GM12891 (cell line): ENCODE results near the gene MINPP1.

ENCODE experiments used
- DNase-seq: peaks from one replicate; pipeline ENCODE4 v3.0.0; 2011; ENCODE audit warnings: low spot score; ENCODE audit not compliant: insufficient read length
- FAIRE-seq: peaks from 2 replicates; lab custom pipeline; 2011; peaks lifted over from hg19 to GRCh38; lab: Jason Lieb, UNC
- PAX5 ChIP-seq: IDR thresholded peaks from 2 replicates; pipeline ENCODE4 v1.6.1; 2011; ENCODE audit warnings: low read length, moderate library complexity, mild to moderate bottlenecking; ENCODE audit not compliant: insufficient read depth, severe bottlenecking
- POLR2A ChIP-seq: IDR thresholded peaks from 2 replicates; pipeline ENCODE4 v1.6.1; 2011; ENCODE audit warnings: low read depth, low read length, control low read depth
- POLR2AphosphoS5 ChIP-seq: IDR thresholded peaks from 2 replicates; pipeline ENCODE4 v1.6.1; 2011; ENCODE audit warnings: low read depth, low read length, control low read depth
- POU2F2 ChIP-seq: IDR thresholded peaks from 2 replicates; pipeline ENCODE4 v1.6.1; 2011; ENCODE audit warnings: low read depth, mild to moderate bottlenecking, control low read depth, low read length, moderate library complexity
- SPI1 ChIP-seq: IDR thresholded peaks from 2 replicates; pipeline ENCODE4 v1.6.1; 2011; ENCODE audit warnings: low read depth, low read length, control low read depth
- TAF1 ChIP-seq: IDR thresholded peaks from 2 replicates; pipeline ENCODE4 v1.6.1; 2011; ENCODE audit warnings: low read depth, low read length, control low read depth

MINPP1 gene

DNA sequence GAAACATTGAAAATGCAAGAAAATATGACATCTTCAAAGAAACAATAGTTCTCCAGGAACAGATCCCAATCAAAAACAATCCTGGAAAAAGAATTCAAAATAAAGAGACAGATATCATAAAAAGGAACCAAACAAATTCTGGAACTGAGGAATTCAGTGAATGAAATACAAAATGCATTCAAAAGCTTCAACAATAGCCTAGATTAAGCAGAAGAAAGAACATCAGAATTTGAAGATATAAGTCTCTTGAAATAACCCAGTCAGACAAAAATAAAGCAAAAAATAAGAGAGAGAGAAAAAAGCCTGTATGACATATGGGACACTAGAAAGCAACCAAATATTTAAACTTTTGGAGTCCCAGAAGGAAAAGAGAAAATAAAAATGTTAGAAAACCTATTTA is 60.3 kb downstream of the MINPP1 start:
- FAIRE-seq (no peak), DNase-seq (no peak)
- TF ChIP-seq SPI1 = no peak
- no peak for TF ChIP-seq PAX5
- no peak for TF ChIP-seq TAF1
- TF ChIP-seq POLR2AphosphoS5 = no peak
- TF ChIP-seq POU2F2 = no peak

DNA sequence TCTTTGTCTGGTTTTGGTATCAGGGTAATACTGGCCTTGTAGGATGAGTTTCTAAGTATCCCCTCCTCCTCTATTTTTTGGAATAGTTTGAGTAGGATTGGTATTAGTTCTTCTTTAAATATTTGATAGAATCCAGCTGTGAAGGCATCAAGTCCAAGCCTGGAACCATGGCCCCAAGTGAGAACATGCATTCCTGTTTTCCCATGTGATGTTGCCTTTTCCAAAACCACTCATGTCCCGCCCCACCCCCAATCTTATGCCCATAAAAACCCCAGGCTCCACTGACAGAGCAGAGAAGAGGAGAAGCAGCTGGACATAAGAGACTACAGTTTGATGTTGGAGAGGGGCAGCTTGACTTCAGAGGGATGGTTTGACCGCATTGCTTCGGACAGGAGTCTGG is 71.2 kb downstream of the MINPP1 start:
- TF ChIP-seq POLR2A = no peak
- DNase-seq (no peak), FAIRE-seq (no peak)

DNA sequence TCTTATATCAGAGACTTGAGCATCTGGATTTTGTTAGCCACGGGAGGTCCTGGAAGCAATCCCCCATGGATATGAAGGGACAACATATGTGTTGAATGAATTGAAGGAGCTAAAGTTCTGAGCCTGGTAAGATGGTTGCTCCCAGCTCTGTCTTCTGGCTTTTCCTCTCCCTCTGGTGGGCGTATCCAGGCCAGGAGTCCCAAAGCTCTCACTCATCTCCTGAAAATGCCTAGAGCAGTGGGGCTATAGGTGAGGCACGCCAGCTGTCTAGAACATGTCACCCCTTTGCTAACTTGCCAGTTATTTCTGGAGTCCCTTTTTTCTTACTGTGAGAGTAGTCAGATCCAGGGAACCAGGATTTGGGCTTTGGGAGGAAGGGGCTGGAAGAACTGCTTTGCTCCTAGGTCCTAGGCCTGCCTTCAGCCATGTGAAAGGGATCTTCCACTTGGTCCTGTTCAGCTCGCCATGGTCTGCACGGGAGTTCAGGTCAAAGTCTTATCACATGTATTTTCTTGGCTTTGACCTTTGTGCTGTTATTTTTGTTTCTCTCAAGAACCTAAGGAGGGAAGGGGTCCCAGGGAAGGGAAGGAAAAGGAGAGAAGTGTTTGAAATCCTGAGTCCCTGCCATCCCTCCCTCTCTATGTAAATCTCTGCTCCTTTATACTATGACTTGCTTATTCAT is 73.6 kb downstream of the MINPP1 start:
- no peak for TF ChIP-seq PAX5
- TF ChIP-seq POLR2AphosphoS5 = no peak
- DNase-seq (no peak), FAIRE-seq (peak; percentile 16)

DNA sequence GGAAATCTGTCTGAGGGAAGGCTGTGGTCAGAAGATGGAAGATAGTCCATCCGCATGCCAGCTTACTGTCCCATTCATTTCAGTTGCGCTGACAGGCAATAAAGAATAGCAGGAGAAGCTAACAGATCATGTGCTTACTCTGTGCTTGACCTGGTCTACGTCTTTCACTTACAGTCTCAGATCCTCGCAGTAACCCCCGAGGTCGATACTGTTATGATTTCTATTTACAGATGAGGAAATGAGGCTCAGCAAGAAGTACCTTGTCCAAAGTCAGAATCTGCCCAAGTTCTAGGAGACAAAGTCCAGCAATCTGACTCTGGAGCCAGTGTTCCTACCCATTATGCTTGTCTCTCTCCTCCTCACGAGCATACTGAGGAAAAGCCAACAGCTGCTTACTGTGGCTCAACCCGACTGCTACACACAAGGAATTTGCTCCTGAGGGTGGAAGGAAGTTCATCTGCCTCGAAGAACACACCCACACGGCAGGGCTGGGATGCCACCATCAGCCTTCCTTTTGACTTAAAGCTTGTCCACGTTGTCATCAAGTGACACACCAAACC is 74.2 kb downstream of the MINPP1 start:
- DNase-seq (no peak), FAIRE-seq (peak; percentile 75)
- TF ChIP-seq POU2F2 = no peak
- TF ChIP-seq TAF1 = no peak
- no peak for TF ChIP-seq SPI1
- TF ChIP-seq PAX5 = no peak
- no peak for TF ChIP-seq POLR2AphosphoS5
- no peak for TF ChIP-seq POLR2A

DNA sequence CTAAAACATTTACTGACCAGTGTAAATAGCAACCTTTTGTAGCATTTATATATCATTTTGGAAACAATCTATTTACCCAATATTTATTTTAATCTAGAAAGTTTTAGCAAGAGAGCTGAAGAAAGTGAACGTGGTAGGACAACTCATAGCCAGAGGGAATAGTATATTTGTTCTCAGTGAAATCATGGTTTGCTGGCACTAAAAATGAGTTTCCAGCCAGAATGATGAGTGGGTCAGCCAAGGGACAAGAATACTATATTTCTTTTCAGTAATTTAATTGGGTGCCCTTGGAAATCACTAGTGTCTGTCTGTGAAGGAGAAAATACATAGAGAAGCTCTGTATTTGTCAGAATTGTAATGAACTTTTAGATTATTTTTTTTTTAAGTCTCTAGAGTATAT is 74.9 kb downstream of the MINPP1 start:
- no peak for FAIRE-seq
- DNase-seq = no peak
- TF ChIP-seq TAF1 = no peak
- no peak for TF ChIP-seq SPI1
- no peak for TF ChIP-seq PAX5
- TF ChIP-seq POU2F2 = no peak
- TF ChIP-seq POLR2AphosphoS5 = no peak
- TF ChIP-seq POLR2A = no peak

DNA sequence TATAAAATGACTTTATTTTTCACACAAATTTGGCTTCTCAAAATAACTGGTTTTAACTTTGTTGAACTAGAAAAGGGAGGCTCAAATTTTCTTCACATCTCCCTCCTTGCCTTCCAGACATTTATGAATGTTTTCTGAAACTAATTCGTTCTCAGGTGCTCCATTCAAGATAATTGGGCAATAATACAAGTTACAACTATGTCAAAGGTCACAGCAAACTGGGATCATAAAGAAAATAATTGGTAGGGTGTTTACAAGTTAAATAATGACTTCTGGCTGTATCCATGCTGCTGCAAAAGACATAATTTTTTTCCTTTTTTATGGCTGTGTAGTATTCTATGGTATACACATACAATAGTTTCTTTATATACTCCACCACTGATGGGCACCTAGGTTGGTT is 75.3 kb downstream of the MINPP1 start:
- no peak for TF ChIP-seq POLR2A
- TF ChIP-seq PAX5 = no peak
- no peak for TF ChIP-seq POU2F2
- TF ChIP-seq POLR2AphosphoS5 = no peak
- no peak for TF ChIP-seq TAF1
- no peak for TF ChIP-seq SPI1
- FAIRE-seq = no peak
- DNase-seq = no peak

DNA sequence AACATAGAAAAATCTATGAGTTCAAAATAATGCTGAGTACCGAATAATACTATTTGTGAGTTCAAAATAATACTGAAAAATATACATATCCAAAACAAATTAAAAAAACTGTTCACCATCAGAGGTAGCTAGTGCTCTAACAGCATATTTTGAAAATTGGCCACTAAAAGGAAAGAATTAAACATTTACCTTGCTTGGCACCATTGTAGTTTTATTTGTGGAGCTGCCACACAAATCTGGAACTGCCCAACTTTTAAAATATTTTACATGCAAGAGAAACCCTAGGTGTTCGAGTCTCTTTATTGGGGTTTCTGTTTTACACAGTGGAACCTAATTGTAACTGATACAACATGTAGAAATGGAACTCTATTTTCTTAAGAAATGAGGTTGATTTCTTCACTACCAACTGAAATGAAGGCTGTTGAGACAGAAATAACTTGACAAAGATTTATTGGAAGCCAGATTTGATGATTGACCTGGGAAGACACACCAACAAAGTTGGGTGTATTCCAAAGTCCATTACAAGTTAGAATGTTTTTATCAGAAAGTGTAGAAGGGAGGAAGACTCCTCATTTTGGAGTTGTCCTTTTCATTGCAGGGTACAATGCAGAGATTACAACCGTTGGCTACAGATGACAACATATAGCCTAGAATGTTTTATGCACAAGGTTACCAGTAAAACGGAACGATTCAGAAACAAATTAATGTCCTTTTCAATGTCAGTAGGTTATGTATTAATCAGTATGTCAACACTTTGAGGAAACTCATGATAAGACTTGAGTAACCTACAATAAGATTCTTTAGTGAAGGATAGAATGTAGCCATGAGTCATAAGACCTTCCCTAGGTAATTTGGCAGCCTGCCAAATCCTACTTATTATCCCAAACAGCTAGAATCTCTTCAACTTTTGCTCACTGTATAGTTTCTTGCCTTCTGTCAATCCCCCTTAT is 81.1 kb downstream of the MINPP1 start:
- FAIRE-seq = no peak
- DNase-seq = no peak
- TF ChIP-seq PAX5 (no peak), SPI1 (no peak), TAF1 (no peak), POLR2A (no peak), POU2F2 (no peak), POLR2AphosphoS5 (no peak)

DNA sequence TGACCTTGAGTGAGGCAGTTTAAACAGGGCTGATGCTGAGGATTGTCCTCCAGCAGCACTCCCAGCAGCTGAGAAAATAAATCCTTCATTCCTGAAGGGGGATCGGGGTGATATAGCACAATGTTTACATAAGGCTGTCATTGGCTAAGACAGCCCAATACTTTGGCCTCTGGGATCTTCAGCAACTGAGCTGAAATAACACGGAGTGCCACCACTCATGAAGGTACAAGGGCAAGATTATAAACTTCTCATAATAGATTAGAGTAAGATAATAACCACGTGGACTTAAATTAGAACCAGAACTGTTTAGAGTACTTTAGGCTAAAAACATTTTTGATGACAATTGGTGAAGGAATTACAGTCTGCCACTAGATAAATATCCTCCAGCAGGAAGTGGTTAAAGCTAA is 85.0 kb downstream of the MINPP1 start:
- DNase-seq (no peak), FAIRE-seq (no peak)

DNA sequence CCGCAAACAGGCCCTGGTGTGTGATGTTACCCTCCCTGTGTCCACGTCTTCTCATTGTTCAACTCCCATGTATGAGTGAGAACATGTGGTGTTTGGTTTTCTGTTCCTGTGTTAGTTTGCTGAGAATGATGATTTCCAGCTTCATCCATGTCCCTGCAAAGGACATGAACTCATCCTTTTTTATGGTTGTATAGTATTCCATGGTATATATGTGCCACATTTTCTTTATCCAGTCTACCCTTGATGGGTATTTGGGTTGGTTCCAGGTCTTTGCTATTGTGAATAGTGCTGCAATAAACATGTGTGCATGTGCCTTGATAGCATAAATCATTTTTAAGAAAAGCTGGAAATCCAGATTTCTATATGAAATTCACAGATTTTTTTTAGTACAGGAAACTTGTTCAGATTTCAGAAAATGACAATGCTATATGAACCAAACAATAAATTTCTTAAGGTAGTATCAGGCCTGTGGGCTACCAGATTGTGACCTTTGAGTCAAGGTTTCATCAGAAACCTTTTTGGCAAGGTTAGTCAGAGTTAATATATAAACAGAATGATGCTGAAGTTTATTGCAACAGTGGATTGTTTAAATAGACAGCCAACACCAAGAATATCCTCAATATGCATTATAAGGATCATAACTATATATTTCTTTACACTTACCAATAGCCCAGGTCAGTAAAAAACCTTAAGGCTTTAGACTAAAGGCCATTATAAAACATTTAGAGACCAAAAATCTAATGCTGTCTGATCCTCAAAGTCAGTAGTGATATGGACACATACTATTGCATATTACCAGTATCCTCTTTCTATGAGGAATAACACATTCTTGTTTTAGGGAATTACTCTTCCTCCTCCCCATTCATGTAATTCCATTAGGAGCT is 86.3 kb downstream of the MINPP1 start:
- FAIRE-seq (no peak), DNase-seq (no peak)
- TF ChIP-seq PAX5 = no peak
- no peak for TF ChIP-seq POLR2AphosphoS5
- TF ChIP-seq POU2F2 = no peak
- TF ChIP-seq TAF1 = no peak
- TF ChIP-seq SPI1 = no peak

More for the DNA sequence above, 85.0 kb downstream of the MINPP1 start:
- TF ChIP-seq POLR2A (no peak), TAF1 (no peak), POLR2AphosphoS5 (no peak), POU2F2 (no peak), PAX5 (no peak), SPI1 (no peak)
